Measurements from ENCODE around the gene GRID1.

The GRID1 gene

GRCh38 chr10:86306628-86307278 lies 59.8 kb downstream of the GRID1 start:
- TF ChIP-seq ZFX (IDR thresholded peaks at IDR 0.05; ENCODE audit: borderline replicate concordance), result no peak
- TF ChIP-seq, protein P1, sequence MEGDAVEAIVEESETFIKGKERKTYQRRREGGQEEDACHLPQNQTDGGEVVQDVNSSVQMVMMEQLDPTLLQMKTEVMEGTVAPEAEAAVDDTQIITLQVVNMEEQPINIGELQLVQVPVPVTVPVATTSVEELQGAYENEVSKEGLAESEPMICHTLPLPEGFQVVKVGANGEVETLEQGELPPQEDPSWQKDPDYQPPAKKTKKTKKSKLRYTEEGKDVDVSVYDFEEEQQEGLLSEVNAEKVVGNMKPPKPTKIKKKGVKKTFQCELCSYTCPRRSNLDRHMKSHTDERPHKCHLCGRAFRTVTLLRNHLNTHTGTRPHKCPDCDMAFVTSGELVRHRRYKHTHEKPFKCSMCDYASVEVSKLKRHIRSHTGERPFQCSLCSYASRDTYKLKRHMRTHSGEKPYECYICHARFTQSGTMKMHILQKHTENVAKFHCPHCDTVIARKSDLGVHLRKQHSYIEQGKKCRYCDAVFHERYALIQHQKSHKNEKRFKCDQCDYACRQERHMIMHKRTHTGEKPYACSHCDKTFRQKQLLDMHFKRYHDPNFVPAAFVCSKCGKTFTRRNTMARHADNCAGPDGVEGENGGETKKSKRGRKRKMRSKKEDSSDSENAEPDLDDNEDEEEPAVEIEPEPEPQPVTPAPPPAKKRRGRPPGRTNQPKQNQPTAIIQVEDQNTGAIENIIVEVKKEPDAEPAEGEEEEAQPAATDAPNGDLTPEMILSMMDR (IDR thresholded peaks at IDR 0.05), result no peak
- no peak overlapping the region for H3K27ac ChIP-seq

- TF ChIP-seq, protein P1 (IDR thresholded peaks at IDR 0.05), result no peak
- TF ChIP-seq ZFX (IDR thresholded peaks at IDR 0.05; ENCODE audit: borderline replicate concordance), result no peak
- H3K27ac ChIP-seq, result no peak overlapping the region
Observed at GRCh38 chr10:86305521-86305920, 61.1 kb downstream of the GRID1 start.

- no peak overlapping the region for H3K27ac ChIP-seq
- no peak for TF ChIP-seq ZFX (IDR thresholded peaks at IDR 0.05; ENCODE audit: borderline replicate concordance)
- TF ChIP-seq, protein P1 (IDR thresholded peaks at IDR 0.05), result no peak
Observed at GRCh38 chr10:86304436-86304835, 62.2 kb downstream of the GRID1 start.

DNA sequence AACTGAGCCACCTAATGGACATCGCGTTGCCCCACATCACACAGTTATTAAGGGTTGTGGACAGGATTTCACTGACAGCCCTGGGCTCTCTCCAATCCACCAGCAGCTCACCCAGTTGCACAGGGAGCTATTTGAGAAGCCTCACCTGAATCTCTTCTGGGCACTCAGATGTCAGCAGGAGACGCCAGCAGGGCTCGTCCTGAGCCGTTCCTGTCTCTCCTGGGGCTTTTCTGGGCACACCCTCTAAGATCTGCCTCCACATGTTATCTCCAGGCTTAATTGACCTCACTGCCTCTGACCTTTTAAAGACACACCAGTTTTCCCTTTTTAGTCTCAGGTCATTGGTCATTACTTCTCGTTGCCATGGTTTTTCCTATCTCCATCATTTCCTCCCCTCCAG lies 63.0 kb downstream of the GRID1 start:
- no peak for TF ChIP-seq ZFX (IDR thresholded peaks at IDR 0.05; ENCODE audit: borderline replicate concordance)
- TF ChIP-seq, protein P1 (IDR thresholded peaks at IDR 0.05), result no peak
- no peak overlapping the region for H3K27ac ChIP-seq

- H3K27ac ChIP-seq, result no peak overlapping the region
- TF ChIP-seq ZFX (IDR thresholded peaks at IDR 0.05; ENCODE audit: borderline replicate concordance), result no peak
- TF ChIP-seq, protein P1 (IDR thresholded peaks at IDR 0.05), result no peak
Observed at GRCh38 chr10:86301971-86302370, 64.6 kb downstream of the GRID1 start.

DNA sequence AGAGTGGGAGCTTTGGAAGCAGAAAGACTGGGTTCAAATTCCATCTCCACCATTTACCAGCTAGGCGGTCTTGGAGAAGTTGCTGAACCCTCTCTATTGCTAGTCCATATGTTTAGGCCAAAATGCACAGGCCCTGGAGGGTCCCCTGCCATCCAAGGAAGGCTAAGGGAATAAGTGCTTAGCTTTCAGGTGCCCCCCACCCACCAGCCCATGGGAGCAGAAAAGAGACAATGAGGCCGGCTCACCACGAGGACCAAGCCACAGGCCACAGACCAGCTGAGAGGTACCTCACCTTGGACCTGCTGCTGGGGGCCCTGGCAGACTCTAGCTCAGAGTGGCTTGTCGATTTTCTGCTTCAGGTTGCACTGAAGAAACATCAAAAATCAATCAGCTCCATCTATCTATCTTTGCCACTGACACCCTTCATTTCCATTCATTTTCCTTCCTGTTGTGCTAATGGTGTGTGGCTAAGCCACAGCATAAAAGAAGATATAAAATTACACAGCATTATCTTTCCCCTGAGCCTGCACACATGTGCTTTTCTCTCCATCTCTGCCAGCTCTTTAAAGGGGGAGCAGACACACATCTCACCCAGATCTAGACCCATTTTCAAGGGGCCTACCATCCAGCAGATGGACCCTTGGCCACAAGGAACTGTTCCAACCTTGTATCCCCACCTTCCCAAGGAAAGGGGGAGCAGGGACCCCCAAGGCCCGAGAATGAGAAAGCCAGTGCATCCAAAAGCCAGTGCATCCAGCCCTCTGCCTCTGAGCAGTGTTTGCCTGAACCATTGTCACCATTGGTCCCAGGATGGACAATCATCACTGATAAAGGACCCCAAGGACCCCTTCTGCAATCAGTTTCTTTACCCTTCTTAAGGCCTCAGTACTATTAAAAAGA lies 65.4 kb downstream of the GRID1 start:
- TF ChIP-seq, protein P1 (IDR thresholded peaks at IDR 0.05), result no peak
- TF ChIP-seq ZFX (IDR thresholded peaks at IDR 0.05; ENCODE audit: borderline replicate concordance), result no peak
- no peak overlapping the region for H3K27ac ChIP-seq

DNA sequence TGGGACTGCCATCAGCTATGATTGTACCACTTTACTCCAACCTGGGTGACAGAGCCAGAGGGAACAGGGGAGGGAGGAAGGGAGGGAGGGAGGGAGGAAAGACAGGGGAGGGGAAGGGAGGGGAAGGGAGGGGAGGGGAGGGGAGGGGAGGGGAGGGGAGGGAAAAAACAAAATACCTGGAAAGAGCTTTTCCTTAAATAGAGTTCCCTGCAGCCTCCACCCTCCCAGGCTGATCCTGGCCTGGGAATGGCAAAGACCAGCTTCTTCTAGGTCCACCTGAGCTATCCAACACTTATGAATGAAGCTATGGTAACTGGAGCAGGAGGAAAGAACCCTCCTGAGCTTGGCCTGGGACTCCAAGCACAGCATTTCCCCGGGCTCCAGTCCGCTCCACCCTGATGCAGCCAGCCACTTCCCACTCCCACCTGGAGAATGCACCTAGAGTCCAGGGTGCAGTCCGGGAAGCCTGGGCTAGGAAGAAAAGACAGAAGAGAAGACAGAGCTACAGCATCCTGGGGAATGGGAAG lies 66.1 kb downstream of the GRID1 start:
- no peak overlapping the region for H3K27ac ChIP-seq
- TF ChIP-seq ZFX (IDR thresholded peaks at IDR 0.05; ENCODE audit: borderline replicate concordance), result no peak
- TF ChIP-seq, protein P1 (IDR thresholded peaks at IDR 0.05), result no peak

Measured in 22Rv1 (cell line).